ENCODE data around the gene MEPCE. TPM values are rescaled to one million over a fixed set of nuclear protein-coding genes. Genes with fewer than 3 reads are reported as not detected.

The MEPCE gene
- total and polyA plus RNA-seq, 2 experiments from 2014 or later: 10.0 to 32.6 TPM

DNA sequence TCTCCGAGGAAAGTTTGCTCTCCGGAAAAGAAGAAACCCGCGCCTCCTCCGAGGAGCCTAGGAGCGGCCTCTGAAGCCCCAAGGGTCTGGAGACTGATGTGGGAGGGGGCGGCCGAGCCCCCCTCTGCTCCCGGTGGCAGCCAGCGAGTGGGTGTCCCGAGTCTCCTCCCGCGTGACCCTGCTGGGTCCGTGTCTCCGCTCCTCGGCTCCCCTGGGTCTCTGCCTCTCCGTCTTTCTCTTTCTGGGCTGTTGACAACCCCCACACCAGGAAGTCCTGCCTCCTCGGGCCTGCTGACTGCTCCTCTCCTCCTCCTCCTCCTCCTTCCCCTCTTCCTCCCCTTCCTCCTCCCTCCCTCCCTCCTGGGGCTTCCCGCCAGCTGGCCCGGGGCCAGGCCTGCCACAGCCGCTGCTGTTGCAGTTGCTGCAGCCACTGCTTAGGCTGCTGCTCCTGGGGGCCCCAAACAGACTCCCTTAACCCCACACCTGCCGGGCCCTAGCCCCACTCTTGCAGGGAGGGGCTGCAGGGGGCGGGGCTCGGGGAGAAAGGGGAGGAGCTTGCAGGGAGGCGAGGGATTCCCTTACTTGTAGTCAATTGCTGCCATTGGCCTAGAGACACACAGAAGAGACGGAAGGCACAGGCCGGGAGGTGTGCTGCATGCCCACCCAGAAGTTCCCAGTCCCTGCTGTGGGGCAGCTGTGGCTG is 49.5 kb downstream of the MEPCE start, which contains the start of gene TSC22D4:
Gene TSC22D4 (minus strand): TSS at position 257 of the 703 bp plus-strand sequence. CDS start 1,176 bp downstream, outside the sequence.
- DNase-seq (ENCODE audit: low spot score) (peak; percentile 93), ATAC-seq (peak; percentile 67)
- H3F3A ChIP-seq (replicated peaks; ENCODE audit: low read depth): peaks cover 2% of the 10 kb centered on the region; the same call in 1 of the 2 replicates
- H3K9me2 ChIP-seq (ENCODE audit: insufficient read depth): no peaks in the 10 kb centered on the region
- H2AFZ ChIP-seq: peak within 1 kb of the TSS; percentile 76
- 0 out of 2 replicates have a peak, but pooled peaks have one; percentile 12 for TF ChIP-seq CREB1 (CRISPR knock-in tag; IDR thresholded peaks at IDR 0.05; ENCODE audit: low read depth)
- TF ChIP-seq EZH2 (IDR thresholded peaks at IDR 0.05; ENCODE audit: low read depth, unreplicated experiment): no peak
- no peak for TF ChIP-seq STAT1 (IDR thresholded peaks at IDR 0.05; ENCODE audit: unreplicated experiment)
- TF ChIP-seq, protein P1, sequence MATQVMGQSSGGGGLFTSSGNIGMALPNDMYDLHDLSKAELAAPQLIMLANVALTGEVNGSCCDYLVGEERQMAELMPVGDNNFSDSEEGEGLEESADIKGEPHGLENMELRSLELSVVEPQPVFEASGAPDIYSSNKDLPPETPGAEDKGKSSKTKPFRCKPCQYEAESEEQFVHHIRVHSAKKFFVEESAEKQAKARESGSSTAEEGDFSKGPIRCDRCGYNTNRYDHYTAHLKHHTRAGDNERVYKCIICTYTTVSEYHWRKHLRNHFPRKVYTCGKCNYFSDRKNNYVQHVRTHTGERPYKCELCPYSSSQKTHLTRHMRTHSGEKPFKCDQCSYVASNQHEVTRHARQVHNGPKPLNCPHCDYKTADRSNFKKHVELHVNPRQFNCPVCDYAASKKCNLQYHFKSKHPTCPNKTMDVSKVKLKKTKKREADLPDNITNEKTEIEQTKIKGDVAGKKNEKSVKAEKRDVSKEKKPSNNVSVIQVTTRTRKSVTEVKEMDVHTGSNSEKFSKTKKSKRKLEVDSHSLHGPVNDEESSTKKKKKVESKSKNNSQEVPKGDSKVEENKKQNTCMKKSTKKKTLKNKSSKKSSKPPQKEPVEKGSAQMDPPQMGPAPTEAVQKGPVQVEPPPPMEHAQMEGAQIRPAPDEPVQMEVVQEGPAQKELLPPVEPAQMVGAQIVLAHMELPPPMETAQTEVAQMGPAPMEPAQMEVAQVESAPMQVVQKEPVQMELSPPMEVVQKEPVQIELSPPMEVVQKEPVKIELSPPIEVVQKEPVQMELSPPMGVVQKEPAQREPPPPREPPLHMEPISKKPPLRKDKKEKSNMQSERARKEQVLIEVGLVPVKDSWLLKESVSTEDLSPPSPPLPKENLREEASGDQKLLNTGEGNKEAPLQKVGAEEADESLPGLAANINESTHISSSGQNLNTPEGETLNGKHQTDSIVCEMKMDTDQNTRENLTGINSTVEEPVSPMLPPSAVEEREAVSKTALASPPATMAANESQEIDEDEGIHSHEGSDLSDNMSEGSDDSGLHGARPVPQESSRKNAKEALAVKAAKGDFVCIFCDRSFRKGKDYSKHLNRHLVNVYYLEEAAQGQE (IDR thresholded peaks at IDR 0.05; ENCODE audit: unreplicated experiment): no peak
- no peak for TF ChIP-seq ZNF114 (CRISPR knock-in tag; IDR thresholded peaks at IDR 0.05)
- no peak for TF ChIP-seq EZH2phosphoT487 (IDR thresholded peaks at IDR 0.05; ENCODE audit: unreplicated experiment)
- no peak for TF ChIP-seq JUNB (IDR thresholded peaks at IDR 0.05; ENCODE audit: unreplicated experiment)
- no peak for TF ChIP-seq ZNF331 (CRISPR knock-in tag; IDR thresholded peaks at IDR 0.05; ENCODE audit: low read depth)
- TF ChIP-seq, protein P2, sequence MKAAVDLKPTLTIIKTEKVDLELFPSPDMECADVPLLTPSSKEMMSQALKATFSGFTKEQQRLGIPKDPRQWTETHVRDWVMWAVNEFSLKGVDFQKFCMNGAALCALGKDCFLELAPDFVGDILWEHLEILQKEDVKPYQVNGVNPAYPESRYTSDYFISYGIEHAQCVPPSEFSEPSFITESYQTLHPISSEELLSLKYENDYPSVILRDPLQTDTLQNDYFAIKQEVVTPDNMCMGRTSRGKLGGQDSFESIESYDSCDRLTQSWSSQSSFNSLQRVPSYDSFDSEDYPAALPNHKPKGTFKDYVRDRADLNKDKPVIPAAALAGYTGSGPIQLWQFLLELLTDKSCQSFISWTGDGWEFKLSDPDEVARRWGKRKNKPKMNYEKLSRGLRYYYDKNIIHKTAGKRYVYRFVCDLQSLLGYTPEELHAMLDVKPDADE (IDR thresholded peaks at IDR 0.05): 0 out of 2 replicates have a peak, but pooled peaks have one; percentile 5
- TF ChIP-seq, protein P3, sequence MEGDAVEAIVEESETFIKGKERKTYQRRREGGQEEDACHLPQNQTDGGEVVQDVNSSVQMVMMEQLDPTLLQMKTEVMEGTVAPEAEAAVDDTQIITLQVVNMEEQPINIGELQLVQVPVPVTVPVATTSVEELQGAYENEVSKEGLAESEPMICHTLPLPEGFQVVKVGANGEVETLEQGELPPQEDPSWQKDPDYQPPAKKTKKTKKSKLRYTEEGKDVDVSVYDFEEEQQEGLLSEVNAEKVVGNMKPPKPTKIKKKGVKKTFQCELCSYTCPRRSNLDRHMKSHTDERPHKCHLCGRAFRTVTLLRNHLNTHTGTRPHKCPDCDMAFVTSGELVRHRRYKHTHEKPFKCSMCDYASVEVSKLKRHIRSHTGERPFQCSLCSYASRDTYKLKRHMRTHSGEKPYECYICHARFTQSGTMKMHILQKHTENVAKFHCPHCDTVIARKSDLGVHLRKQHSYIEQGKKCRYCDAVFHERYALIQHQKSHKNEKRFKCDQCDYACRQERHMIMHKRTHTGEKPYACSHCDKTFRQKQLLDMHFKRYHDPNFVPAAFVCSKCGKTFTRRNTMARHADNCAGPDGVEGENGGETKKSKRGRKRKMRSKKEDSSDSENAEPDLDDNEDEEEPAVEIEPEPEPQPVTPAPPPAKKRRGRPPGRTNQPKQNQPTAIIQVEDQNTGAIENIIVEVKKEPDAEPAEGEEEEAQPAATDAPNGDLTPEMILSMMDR (conservative IDR thresholded peaks at IDR 0.05; ENCODE audit: low read depth in 2 of 2): no peak
- peak; percentile 64 for TF ChIP-seq POLR2AphosphoS5 (IDR thresholded peaks at IDR 0.05; ENCODE audit: low read depth)
- TF ChIP-seq, protein P4, sequence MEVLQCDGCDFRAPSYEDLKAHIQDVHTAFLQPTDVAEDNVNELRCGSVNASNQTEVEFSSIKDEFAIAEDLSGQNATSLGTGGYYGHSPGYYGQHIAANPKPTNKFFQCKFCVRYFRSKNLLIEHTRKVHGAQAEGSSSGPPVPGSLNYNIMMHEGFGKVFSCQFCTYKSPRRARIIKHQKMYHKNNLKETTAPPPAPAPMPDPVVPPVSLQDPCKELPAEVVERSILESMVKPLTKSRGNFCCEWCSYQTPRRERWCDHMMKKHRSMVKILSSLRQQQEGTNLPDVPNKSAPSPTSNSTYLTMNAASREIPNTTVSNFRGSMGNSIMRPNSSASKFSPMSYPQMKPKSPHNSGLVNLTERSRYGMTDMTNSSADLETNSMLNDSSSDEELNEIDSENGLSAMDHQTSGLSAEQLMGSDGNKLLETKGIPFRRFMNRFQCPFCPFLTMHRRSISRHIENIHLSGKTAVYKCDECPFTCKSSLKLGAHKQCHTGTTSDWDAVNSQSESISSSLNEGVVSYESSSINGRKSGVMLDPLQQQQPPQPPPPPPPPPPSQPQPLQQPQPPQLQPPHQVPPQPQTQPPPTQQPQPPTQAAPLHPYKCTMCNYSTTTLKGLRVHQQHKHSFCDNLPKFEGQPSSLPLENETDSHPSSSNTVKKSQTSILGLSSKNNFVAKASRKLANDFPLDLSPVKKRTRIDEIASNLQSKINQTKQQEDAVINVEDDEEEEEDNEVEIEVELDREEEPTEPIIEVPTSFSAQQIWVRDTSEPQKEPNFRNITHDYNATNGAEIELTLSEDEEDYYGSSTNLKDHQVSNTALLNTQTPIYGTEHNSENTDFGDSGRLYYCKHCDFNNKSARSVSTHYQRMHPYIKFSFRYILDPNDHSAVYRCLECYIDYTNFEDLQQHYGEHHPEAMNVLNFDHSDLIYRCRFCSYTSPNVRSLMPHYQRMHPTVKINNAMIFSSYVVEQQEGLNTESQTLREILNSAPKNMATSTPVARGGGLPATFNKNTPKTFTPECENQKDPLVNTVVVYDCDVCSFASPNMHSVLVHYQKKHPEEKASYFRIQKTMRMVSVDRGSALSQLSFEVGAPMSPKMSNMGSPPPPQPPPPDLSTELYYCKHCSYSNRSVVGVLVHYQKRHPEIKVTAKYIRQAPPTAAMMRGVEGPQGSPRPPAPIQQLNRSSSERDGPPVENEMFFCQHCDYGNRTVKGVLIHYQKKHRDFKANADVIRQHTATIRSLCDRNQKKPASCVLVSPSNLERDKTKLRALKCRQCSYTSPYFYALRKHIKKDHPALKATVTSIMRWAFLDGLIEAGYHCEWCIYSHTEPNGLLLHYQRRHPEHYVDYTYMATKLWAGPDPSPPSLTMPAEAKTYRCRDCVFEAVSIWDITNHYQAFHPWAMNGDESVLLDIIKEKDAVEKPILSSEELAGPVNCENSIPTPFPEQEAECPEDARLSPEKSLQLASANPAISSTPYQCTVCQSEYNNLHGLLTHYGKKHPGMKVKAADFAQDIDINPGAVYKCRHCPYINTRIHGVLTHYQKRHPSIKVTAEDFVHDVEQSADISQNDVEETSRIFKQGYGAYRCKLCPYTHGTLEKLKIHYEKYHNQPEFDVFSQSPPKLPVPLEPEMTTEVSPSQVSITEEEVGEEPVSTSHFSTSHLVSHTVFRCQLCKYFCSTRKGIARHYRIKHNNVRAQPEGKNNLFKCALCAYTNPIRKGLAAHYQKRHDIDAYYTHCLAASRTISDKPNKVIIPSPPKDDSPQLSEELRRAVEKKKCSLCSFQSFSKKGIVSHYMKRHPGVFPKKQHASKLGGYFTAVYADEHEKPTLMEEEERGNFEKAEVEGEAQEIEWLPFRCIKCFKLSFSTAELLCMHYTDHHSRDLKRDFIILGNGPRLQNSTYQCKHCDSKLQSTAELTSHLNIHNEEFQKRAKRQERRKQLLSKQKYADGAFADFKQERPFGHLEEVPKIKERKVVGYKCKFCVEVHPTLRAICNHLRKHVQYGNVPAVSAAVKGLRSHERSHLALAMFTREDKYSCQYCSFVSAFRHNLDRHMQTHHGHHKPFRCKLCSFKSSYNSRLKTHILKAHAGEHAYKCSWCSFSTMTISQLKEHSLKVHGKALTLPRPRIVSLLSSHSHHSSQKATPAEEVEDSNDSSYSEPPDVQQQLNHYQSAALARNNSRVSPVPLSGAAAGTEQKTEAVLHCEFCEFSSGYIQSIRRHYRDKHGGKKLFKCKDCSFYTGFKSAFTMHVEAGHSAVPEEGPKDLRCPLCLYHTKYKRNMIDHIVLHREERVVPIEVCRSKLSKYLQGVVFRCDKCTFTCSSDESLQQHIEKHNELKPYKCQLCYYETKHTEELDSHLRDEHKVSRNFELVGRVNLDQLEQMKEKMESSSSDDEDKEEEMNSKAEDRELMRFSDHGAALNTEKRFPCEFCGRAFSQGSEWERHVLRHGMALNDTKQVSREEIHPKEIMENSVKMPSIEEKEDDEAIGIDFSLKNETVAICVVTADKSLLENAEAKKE (CRISPR knock-in tag; IDR thresholded peaks at IDR 0.05): no peak
- no peak for TF ChIP-seq NANOG (IDR thresholded peaks at IDR 0.05; ENCODE audit: borderline replicate concordance)
- Mint-ChIP-seq H3K4me1 (peaks cover 28% of the 10 kb centered on the region), H3K9me3 (no peaks in the 10 kb centered on the region; the same call in 1 of the 3 replicates), H3K27ac (peak within 1 kb of the TSS; percentile 92), H3K36me3 (ENCODE audit: low read depth) (no peaks in the 10 kb centered on the region; the same call in 2 of the 3 replicates), H3K27me3 (ENCODE audit: insufficient read depth, low read depth, poor library complexity) (peaks cover 13% of the 10 kb centered on the region), H3K4me3 (peak within 1 kb of the TSS; percentile 94)
- H3K36me3 ChIP-seq (ENCODE audit: insufficient read depth): no peaks in the 10 kb centered on the region
- H3K4me2 ChIP-seq: peak within 1 kb of the TSS; percentile 93
- H3K27me3 ChIP-seq (ENCODE audit: insufficient read depth): no peaks in the 10 kb centered on the region
- H3K4me1 ChIP-seq (ENCODE audit: insufficient read depth): peaks cover 20% of the 10 kb centered on the region
- no peak within 1 kb of the TSS for H3K27ac ChIP-seq (ENCODE audit: low read depth)
- no peaks in the 10 kb centered on the region; the same call in 1 of the 2 replicates for H3K79me2 ChIP-seq (replicated peaks; ENCODE audit: insufficient read depth)
- H3K4me3 ChIP-seq: peak within 1 kb of the TSS; percentile 90
- no peaks in the 10 kb centered on the region; the same call in 1 of the 2 replicates for H4K20me1 ChIP-seq (replicated peaks; ENCODE audit: insufficient read depth)

Measured in GM23338 (cell line).